GM19025 (cell line): ENCODE measurements around the gene USP28.
"Not testable (repeated sequence)": the region's sequence is repeated elsewhere in the genome, so short reads cannot be mapped to it uniquely, and the experiment has no call there.

Experiments used
- ATAC-seq: cut with Tn5 transposase; IDR thresholded peaks from one replicate; pipeline ENCODE4 v1.9.1; 2021; ENCODE audit warnings: mild to moderate bottlenecking, low read depth, moderate library complexity; ENCODE audit not compliant: unreplicated experiment

The USP28 gene

DNA sequence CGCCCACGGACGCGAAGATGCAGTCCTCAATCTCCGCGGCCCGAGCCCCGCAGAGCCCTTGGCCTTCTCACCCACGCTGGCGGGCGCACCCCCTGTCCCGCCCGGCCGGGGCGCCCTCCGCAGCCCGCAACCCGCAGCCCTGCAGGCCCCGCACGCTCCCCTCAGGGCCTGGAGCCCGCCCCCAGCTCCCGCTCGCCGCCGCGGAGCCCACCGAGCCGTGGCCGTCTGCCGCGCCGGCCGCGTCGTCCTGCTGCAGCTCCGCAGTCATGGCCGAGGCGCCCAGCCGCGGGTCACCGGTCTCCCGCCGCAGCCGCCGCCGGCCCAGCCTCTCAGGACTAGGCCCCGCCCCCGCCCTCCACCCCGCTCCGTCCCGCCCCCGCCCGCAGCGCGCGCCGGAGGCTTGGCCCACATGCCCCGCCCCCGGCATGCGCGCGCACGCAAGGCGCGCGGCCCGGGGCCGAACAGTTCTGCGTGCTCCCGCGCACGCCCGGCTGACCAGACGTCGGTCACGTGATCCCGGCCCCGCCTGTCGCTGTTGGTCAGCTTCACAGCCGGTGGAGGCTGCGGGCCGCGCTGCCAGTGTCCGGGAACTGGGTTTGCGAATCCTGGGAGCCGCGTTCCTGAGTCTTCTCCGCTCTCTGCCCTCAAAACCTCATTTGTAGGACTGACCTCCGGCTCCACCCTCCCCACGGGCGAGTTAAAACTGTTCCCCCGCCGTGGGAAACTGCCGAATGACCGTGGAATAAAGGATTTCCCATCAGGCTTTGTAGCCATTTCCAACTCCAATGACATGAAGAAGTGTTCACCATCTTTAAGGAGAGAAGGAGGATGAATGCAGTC is at the start of gene USP28:
Gene USP28 (minus strand): TSS at position 339 of the 840 bp plus-strand sequence. CDS start 71 bp downstream, at position 268.
- ATAC-seq: peak; percentile 88

DNA sequence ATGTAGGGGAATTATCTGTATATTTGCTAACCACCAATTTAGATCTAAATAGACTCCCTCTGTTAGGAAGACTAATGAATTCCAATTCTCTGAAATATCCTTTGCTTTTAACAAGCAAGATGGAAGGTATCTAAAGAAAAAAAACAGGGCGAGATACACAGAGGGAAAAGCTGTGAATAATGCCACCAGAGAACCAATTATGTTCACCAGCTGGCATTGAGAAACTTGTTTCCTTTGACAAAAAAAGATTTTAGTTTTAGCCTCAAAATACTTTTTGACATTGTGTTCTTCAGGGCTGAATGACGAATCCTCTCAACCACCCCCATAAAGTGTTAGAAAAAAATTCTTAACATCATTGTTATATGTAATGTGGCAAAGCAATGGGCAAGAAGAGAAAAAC is 48.2 kb upstream of the USP28 start:
- ATAC-seq: no peak

GRCh38 chr11:113911491-113911890 is 36.1 kb upstream of the USP28 start:
- ATAC-seq: not testable (repeated sequence)

DNA sequence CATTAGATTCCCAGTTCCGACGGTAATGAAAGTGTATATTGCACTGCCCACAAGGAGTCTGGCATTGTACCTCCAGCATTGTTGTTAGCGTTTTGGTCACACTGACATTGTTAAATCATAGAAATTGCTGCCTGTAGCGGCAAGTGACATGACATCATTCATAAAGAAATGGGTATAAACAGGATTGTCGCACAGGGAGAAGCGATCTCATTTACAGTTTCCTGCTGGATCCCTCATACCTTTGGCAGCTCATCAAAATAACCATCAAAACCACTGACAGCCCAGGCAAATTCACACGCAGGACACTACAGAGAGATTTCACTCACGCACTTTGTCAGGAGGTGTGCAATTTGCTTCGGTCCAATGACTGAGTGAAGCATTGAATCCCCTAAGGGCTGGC is 32.7 kb upstream of the USP28 start:
- no peak for ATAC-seq

DNA sequence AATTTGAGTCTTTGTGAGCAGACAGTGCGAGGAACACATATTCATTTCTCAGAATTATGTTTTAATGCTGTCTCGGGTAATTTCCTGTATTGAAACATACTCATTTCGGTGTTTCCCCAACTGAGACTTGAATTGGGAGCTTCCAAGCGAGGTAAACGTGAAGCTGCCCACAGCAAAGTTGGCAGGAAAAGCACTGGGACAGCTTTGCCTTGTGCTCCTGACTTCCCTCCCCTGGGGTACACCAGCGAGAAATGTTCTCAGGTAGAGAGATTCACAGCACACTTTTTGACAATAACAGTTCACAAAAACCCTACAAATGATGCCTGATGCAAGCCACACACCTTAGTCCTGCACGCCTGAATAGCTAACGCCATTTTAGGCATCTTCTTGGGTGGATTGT is 32.3 kb upstream of the USP28 start:
- ATAC-seq: no peak

- ATAC-seq: no peak
Measured at GRCh38 chr11:113907152-113907551, 31.8 kb upstream of the USP28 start.

DNA sequence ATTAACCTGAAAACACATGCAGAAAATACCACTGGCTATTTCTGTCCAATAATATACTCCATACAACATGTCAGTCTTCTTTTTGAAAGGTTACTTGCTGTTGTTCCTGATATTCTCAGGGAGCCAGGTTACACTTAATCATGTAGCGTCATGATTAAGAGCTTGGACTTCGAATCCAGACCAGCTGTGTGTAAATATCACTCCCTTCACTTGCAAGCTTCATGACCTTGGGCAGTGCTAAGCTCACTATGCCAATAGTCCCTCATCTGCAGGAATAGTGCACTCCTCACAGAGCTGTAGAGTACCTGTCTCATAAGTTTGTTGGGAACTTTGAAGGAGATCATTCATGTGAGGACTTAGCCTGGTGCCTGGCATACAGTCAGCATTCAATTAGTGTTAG is 31.1 kb upstream of the USP28 start:
- no peak for ATAC-seq

DNA sequence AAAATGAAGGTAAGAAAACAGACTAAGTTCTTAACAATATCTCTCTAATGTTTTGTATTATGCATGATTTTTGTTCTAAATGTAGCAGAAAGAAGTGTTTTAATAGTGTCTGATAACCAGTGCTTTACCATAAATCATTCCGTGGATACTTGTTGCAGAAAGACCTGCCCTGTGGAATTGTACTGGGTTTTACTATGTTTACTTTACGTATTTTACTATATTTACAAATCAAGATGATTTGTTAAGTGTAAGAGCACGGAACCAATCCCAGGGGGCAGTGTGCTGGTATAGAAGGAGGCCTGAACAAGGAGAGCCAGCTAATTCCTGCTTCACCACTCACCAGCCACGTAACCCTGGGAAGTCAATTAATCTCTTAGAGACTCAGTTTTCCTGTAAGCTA is 30.7 kb upstream of the USP28 start:
- ATAC-seq: no peak

DNA sequence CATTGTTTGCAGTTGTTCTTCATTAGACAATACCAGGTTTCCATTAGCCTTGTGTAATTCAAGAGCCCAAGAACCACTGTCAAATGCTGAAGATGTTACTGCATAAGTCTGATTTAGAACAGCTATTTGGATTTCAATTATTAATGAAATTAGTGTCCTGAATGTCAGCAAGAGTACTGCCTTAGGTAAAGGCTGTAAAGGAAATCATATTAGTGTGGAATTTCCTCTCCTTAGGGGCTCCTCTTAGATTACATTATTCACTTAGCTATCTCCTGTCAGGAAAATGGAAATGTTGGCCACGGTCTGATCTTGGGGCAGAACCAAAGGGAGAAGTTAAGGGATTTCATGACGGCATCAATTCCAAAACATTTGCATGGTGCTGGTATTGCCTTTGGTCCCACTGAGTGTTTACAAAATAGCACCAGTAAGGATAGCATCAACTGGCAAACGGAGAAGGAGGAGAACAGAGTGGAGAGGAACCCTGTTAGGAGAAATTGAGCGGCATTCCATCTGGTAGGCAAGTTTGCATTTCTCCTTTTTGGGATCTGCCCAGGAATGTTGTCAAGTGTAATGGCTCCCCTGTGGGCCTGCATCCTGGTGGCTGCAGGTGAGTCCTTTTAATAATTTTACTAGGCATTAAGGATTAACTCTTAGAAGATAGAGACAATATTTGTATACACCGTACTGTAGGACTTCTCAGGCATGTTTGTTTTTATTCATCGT is 29.2 kb upstream of the USP28 start, which contains the start of gene HTR3B:
Gene HTR3B (plus strand): TSS at position 418 of the 723 bp plus-strand sequence. CDS start 138 bp downstream, at position 556.
- no peak for ATAC-seq

DNA sequence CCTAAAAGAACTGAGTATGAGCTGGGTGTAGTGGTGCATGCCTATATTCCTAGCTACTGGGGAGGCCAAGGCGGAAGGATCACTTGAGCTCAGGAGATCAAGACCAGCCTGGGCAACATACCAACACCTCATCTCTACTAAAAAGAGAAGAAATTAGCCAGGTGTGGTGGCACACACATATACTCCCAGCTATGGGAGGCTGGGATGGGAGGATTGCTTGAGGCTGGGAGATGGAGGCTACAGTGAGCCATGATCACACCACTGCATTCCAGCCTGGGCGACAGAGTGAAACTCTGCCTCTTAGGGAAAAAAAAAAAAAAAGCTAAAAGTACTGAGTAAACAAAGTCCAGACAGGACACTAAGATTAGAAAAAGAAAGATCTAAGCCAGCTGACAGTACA is 25.8 kb upstream of the USP28 start:
- ATAC-seq: no peak

GRCh38 chr11:113896156-113896879 is 20.9 kb upstream of the USP28 start:
- no peak for ATAC-seq

DNA sequence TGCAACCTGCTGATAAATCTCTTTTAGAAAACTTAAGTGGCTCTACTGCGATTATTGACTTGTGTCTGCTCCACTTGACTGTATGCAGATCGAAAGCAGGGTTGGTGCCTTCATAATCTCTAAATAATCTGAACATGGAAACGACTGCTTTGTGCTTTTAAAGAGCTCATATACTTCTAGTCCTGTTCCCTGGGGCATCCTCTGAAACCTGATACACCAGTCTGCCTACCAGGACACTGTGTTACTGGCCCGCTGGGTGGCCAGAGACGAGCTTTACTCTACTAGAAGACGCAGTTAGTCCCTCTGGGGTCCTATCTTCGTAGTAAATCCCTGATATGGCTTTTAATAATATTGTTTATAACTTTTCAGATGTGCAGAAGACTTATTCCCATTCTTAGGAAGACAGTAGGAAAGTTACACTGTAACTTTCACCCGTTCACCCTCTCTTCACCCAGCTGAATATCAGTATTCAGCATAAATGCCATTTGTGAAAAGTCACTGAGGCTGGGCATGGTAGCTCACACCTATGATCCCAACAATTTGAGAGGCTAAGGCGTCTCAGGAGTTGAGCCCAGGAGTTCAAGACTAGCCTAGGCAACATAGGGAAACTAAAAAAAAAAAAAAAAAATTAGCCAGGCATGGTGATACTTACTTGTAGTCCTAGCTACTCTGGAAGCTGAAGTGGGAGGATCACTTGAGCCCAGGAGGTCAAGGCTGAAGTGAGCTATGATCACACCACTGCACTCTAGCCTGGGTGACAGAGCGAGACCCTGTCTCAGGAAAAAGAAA is 20.2 kb upstream of the USP28 start:
- no peak for ATAC-seq

DNA sequence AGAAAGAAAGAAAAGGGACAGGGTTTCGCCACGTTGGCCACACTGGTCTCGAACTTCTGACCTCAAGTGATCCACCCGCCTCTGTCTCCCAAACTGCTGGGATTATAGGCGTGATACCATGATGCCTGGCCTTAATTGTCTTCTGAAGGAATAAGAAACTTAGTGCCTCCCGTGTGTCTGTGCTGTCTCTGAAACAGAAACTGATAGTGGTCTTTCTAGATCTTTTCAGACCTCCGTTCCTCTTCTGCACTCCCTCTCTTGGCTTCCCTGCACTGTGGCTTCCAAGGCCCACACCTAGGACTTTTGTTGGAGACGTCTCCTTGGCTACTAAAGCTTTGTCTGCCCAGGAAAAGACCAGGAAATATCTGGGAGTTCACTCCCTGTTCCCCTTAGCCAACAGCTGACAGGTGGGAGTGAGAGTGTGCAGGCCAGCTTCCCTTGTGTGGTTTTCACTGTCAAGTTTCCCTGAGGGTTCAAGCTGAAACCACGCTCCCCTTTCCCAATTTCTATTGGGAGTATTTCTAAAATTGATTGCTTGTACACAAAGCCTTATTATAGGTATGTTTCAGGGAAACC is 19.1 kb upstream of the USP28 start:
- ATAC-seq: no peak

DNA sequence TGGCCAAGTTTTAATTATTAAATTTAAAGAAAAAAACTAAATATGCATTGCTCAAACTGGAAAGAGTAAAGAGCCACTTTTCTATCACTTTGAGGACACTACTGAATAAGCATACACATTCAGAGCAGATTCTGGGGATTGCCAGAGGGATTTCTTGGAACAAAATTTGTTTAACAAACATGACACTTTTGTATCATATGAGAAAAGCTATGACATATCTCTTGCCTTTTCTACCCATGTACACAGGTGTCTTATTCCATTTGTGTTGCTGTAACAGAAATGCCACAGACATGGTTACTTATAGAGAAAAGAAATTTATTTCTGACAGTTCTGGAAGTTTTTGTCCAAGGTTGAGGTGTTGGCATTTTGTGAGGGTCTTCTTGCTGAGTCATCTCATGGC is 13.5 kb upstream of the USP28 start:
- no peak for ATAC-seq

DNA sequence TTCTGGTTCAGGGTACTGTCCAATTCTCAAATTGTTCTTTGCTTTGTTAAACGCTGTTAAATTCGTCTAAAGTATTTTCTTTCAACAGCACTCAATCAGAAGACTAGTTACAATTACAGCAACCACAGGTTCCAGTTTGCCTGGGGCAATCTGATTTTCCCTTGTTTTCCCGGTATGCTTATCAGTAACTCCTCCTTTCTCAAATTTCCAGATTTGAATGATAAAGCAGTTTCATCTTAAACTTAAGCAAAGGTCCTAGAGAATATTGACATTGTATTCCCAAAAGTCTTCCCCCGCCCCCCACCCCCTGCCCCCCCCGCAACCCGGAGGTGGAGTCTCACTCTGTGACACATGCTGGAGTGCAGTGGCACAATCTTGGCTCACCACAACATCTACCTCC is 10.5 kb upstream of the USP28 start:
- ATAC-seq: no peak

GRCh38 chr11:113884361-113884836 is 9.0 kb upstream of the USP28 start:
- no peak for ATAC-seq

DNA sequence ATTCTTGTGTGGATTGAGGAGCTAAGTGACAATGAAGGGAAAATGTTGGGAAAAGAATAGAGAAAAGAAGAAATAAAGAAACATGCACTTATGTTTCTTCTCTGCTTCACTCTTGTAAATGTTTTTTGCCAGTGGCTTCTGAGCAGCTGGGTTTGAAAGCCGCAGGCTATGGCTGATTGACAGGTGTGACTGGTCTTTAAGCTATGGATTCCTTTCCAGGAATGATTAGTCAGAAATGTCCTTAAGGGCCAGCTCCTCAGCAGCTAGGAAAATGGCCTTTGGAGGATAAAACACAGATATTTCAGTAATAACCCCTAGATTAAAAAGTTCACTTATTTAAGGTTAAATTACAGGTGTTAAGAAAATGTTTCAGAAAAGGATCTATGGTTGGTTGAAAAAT is 6.5 kb upstream of the USP28 start:
- ATAC-seq: no peak

DNA sequence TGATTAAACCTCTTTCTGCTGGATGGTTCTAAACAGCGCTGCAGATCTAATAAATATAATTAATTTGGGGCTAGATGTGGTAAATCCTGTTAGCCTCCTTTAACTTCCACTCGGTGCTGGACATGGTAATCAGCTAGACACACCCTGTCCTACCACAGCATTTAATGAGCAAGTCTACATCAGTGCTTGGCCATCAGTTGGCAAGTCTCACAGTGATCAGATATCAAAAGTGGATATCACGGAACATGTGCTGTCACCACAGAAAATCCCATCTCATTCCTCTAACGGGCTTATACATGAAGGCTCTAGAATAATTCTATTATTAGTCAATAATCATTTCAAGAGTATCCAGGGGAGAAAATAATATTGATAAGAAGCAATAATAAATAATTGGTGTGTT is 5.6 kb upstream of the USP28 start:
- ATAC-seq: no peak

DNA sequence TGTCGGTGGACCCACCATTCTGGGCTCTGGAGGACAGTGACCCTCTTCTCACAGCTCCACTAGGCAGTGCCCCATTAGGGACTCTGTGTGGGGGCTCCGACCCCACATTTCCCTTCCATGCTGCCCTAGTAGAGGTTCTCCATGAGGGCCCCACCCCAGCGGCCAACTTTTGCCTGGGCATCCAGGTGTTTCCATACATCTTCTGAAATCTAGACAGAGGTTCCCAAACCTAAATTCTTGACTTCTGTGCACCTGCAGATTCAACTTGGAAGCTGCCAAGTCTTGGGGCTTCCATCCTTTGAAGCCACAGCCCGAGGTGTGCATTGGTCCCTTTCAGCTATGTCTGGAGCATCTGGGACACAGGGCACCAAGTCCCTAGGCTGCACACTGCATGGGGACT is 4.1 kb upstream of the USP28 start:
- not testable (repeated sequence) for ATAC-seq

GRCh38 chr11:113877670-113878055 is 2.3 kb upstream of the USP28 start:
- no peak for ATAC-seq
